GM18508 (cell line): ENCODE data around the gene ZACN.
"Not testable (repeated sequence)": the region's sequence is repeated elsewhere in the genome, so short reads cannot be mapped to it uniquely, and the experiment has no call there.

Experiments used
- ATAC-seq: cut with Tn5 transposase; IDR thresholded peaks from one replicate; pipeline ENCODE4 v1.9.1; 2021; ENCODE audit warnings: moderate number of reproducible peaks; ENCODE audit not compliant: insufficient read depth, unreplicated experiment

ZACN gene

GRCh38 chr17:76053246-76054111, 25.5 kb upstream of the ZACN start:
- ATAC-seq = no peak

DNA sequence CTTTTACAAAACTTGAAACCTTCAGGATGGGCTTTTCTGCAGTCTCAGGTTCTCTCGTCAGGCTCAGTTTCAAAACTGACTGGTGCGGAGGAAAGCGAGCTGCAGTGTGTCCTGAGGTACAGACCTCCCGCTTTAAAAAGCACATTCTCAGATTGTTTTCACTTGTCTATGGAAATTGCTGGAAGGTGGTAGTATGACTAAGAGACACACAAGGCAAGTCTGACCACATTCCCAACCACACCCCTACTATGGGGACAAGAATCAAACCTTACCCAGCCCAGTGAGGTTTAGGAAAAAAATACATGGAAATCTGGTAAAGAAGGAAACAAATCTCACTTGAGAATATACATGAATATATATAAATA, 24.9 kb upstream of the ZACN start:
- ATAC-seq = no peak

DNA sequence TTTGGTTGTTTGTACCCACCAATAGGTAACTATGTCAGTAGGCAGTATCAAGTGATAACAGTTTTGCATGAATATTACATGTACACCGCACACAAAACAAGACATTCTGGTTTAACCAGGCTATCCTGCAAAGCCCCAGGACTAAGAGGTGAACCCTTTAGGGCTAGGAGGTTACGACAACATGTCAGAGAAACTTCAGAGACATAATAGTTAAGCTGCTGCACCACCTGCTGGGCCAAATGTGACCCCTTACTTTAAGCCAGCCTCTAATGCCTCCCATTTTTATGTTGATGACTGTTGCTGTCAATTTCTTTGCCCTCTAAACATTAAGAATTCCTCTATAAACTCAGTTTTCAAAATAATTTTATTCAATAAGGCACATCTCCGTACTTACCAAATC, 22.1 kb upstream of the ZACN start:
- no peak for ATAC-seq

GRCh38 chr17:76058264-76058663, 20.7 kb upstream of the ZACN start:
- ATAC-seq = not testable (repeated sequence)

DNA sequence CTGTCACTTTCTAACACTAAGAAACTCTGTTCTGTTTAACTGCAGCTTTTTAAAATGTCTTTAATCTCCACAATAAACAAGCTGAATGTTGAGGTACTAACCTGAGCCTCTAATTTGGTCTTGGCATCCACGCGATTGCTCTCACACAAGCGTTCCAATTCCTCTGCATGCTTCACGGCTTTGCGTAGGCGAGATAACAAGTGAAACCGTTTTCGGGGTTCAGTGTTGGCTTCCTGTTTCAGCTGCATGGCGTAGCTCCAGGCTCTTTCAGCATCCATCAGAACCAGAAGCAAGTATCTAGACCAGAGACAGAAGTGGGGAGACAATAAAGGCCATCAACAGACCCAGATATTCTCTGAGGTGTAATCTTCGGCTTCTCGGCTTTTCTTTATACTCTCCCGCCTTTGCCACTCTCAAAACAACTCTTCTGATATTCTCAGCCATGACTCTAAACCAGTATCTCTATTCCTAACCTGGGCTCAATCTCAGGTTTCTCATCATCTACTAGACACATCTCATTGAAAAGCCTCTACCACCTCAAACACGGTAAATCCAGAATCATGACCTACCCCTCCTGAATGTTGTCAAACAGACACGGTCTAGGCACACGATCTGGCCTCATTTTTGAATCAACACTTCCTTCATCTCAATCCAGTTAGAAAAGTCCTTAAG, 15.0 kb upstream of the ZACN start:
- no peak for ATAC-seq

- no peak for ATAC-seq
Measured at GRCh38 chr17:76065775-76066174, 13.2 kb upstream of the ZACN start.

- ATAC-seq = no peak
Measured at GRCh38 chr17:76071531-76072147, 7.3 kb upstream of the ZACN start.

DNA sequence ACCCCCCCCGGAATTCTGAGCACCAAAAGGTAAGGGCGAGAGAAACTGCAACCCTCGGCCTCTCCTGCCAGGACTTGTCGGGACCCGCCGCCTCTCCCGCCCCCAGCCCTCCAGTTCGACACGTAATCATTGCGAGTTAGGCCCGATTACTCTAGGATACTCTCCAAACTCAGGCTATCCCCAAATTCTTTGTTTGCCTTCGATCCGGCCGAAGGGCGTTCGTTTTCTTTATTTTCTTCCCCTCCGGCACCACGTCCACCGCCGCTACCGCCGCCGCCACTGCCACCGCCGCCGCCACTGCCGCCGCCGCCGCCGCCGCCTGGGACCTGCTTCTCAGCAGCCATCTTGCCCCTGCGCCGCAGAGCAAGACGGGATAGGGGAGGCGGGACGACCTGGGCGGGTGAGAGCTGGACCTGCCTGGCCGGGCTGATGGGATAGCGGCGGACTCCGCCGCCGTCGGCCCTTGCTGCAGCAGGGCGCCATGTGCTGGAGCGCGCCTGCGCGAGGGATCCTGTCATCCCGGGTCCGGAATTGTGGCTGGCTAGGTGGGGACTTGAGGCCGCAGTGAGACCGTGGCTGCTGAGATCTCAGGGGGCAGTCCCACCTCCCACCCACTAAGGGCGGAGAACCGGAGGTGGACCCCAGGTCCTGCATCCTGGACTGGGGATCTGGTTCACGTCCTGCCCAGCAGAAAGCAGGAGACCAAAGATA, 6.7 kb upstream of the ZACN start, which contains the start of gene SRP68:
Gene SRP68 (minus strand): TSS at position 370 of the 711 bp plus-strand sequence. CDS start 26 bp downstream, at position 344.
- ATAC-seq = no peak

GRCh38 chr17:76074390-76075363, 4.3 kb upstream of the ZACN start, which contains the start of gene GALR2:
Gene GALR2, plus strand, starts transcription at chr17:76074781. Its CDS starts 103 bp downstream, at chr17:76074884.
- ATAC-seq = no peak

DNA sequence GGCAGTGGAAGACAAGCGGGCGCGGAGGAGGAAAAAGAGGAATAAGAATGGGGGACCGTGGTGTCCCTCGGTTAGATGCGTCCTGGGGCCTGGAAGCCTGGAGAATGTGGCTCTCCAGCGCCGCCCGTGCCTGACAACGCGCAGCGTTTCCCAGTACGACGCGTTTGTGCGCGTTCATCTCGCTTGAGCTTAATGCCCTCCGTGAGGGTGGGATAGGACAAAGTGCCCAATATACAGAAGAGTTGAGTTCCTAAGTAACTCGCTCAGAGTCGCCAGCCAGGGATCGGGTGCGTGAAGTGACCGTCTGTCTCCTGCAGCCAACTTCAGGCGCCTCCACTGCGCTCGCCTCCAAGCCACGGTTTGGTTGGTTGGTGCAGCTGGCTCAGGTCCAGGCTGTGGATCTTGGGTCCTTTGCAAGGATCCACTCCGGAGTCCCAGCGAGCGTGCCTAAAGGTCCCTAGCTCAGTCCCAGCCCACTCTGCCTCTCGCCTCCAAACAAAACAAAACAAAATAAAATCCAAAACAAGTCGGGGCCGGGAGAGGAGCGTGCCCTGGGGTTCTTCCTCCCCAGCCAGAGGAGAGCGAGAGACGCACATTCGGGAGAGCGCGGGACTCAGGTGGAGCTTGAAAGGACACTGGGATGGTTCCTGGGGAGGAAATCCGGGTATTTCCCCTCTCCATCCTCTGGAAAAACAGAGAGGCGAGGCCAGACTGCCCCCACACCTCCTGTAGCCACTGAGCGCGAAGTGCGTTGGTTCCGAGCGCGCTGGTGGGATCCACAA, 3.4 kb upstream of the ZACN start:
- no peak for ATAC-seq

DNA sequence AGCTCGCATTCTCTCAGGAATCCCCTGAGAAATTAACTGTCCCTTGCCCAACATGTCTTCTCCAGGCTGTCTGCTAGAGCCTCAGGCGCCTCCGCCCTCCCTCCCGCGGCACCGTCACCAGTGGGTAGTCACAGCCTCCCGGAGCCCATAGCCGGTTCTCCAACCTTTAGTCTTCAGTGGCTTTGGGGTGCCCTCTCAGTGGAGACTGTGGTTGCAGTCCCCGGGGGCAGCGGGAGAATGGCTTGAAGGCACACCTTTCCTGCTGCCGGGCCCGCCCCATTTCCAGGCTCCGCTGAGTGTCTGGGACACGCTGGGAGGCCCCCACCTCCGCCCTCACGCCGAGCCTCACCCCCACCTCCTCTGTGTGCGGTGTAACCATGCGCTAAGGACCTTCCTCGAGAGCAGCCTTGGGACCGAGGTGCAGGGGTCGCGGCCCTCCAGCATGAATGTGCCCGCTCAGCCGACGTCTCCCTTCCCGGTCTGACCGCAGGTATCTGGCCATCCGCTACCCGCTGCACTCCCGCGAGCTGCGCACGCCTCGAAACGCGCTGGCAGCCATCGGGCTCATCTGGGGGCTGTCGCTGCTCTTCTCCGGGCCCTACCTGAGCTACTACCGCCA, 2.7 kb upstream of the ZACN start:
- ATAC-seq = no peak

- no peak for ATAC-seq
Measured at GRCh38 chr17:76076765-76077583, 2.0 kb upstream of the ZACN start.

DNA sequence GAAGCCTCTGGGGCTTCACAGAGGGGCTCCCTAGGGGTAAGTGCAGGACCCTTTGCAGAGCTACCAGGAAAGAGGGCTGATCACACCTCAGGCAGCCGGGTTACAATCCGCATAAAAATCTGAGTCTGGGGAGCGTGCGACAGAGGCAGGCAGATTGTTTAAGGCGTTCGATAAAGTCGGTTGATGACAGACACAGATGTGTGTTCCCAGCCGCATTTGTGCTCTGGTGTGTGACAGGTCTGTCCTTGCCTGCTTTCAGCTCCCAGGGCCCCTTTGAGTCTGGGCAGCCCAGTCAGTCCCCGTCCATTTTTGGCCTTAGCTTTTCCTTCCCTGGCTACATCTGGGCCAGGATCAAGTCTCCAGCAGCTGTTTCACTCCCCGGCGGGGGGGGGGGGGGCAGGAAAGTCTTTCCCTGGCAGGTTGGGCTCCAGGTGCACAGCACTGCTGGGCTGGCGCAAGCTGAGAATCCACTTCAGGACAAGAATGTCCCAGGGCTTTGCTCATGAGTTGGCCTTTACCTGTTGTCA, 1.3 kb upstream of the ZACN start:
- no peak for ATAC-seq

DNA sequence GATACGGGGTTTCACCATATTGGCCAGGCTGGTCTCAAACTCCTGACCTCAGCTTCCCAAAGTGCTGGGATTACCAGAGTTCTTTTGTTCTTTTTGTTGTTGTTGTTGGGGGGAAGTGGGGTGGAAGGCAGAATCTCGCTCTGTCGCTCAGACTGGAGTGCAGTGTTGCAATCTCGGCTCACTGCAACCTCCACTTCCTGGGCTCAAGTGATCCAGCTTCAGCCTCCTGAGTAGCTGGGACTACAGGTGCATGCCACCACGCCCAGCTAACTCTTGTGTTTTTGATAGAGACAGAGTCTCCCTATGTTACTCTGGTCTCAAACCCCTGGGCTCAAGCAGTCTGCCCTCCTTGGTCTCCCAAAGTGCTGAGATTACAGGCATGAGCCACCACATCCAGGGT, 612 bp upstream of the ZACN start:
- not testable (repeated sequence) for ATAC-seq

DNA sequence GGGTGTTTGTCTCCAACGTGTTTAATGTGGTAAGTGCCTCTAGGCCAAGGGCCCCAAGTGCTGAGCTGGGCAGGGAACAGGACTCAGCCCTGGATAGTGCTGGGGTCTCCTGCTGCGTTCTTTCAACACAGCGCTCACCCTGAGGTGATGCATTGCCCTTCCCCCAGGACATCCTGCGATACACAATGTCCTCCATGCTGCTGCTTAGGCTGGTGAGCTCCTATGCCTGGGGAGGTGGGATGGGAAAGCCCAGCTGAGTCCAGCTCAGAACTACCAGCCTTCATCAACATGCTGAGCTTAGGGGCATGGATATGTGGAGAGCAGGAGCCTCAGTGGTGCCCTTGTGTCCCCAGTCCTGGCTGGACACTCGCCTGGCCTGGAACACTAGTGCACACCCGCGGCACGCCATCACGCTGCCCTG, 563 bp downstream of the ZACN start:
- no peak for ATAC-seq

- no peak for ATAC-seq
Measured at GRCh38 chr17:76079956-76080767, 1.2 kb downstream of the ZACN start.
